Measurements from ENCODE around the gene SSH2. TPM values are rescaled to one million over a fixed set of nuclear protein-coding genes. Genes with fewer than 3 reads are reported as not detected.
"Not testable (repeated sequence)": the region's sequence is repeated elsewhere in the genome, so short reads cannot be mapped to it uniquely, and the experiment has no call there.

The SSH2 gene
- total and polyA plus RNA-seq, 9 donors: 4.2 to 13.0 (median 11.8) TPM

GRCh38 chr17:29789196-29790170 lies 140.5 kb downstream of the SSH2 start:
- Histone ChIP-seq H3K4me1 (ENCODE audit: insufficient read depth) (no peaks in the 10 kb centered on the region), H3K36me3 (no peaks in the 10 kb centered on the region), H3K4me3 (no peak overlapping the region), H3K27ac (no peak overlapping the region), H3K27me3 (no peaks in the 10 kb centered on the region), H3K9me3 (no peaks in the 10 kb centered on the region)
- no peak for DNase-seq
- TF ChIP-seq POLR2A (IDR thresholded peaks at IDR 0.05) (no peak), EP300 (IDR thresholded peaks at IDR 0.05) (no peak), CTCF (IDR thresholded peaks at IDR 0.05) (no peak)
- WGBS, 3 donors: 94 to 99% (median 95%) methylated on average over 4 of the region's 4 CpGs
- intact Hi-C loops (cut with DNase I): no loop called here

GRCh38 chr17:29787995-29788394 lies 142.0 kb downstream of the SSH2 start:
- no peak overlapping the region for H3K27ac ChIP-seq
- no peaks in the 10 kb centered on the region for H3K9me3 ChIP-seq
- DNase-seq: no peak
- H3K27me3 ChIP-seq: no peaks in the 10 kb centered on the region
- no peak overlapping the region for H3K4me3 ChIP-seq
- intact Hi-C loops (cut with DNase I): no loop called here
- TF ChIP-seq POLR2A (IDR thresholded peaks at IDR 0.05) (no peak), CTCF (IDR thresholded peaks at IDR 0.05) (no peak), EP300 (IDR thresholded peaks at IDR 0.05) (no peak)
- H3K4me1 ChIP-seq (ENCODE audit: insufficient read depth): no peaks in the 10 kb centered on the region
- H3K36me3 ChIP-seq: no peaks in the 10 kb centered on the region
- WGBS, 3 donors: 85 to 91% (median 90%) methylated on average over 3 of the region's 3 CpGs

- TF ChIP-seq EP300 (IDR thresholded peaks at IDR 0.05) (no peak), CTCF (IDR thresholded peaks at IDR 0.05) (no peak), POLR2A (IDR thresholded peaks at IDR 0.05) (no peak)
- Histone ChIP-seq H3K4me3 (no peak overlapping the region), H3K36me3 (no peaks in the 10 kb centered on the region), H3K9me3 (no peaks in the 10 kb centered on the region), H3K27ac (no peak overlapping the region), H3K27me3 (no peaks in the 10 kb centered on the region), H3K4me1 (ENCODE audit: insufficient read depth) (no peaks in the 10 kb centered on the region)
- WGBS, 3 donors: 96 to 98% (median 97%) methylated on average over 5 of the region's 5 CpGs
- intact Hi-C loops (cut with DNase I): loop anchor here in 1 of 4 donors (5.0 kb wide), 1 partner anchor 146 kb away; no protein-coding TSS in a partner anchor
- DNase-seq: no peak
These were observed 147.1 kb downstream of the SSH2 start for GRCh38 chr17:29782917-29783316.

DNA sequence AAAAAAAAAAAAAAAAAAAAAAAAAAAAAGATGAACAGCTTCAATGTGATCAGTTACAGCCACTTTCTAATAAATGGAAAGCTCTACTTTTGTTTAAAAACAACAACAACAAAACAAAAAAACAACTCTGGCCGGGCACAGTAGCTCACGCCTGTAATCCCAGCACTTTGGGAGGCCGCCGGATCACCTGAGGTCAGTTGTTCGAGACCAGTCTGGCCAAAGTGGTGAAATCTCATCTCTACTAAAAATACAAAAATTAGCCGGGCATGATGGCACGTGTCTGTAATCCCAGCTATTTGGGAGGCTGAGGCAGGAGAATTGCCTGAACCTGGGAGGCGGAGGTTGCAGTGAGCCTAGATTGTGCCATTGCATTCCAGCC lies 150.2 kb downstream of the SSH2 start:
- WGBS, 3 donors: 83 to 87% (median 86%) methylated on average over 8 of the region's 8 CpGs
- H3K27me3 ChIP-seq; H3K36me3 ChIP-seq; H3K4me1 ChIP-seq (ENCODE audit: insufficient read depth); H3K9me3 ChIP-seq; DNase-seq; H3K4me3 ChIP-seq; H3K27ac ChIP-seq: not testable (repeated sequence)
- intact Hi-C loops (cut with DNase I): loop anchor here (5.0 to 10.0 kb wide), 4 partner anchors 135 to 155 kb away; partner anchors contain the start of gene CORO6 (in 1 of the 4)

All from ovary (tissue), 9 donors.